K562 (cell line): ENCODE data around the gene EIF5. TPM values are rescaled to one million over a fixed set of nuclear protein-coding genes. Genes with fewer than 3 reads are reported as not detected.

Experiments
- GABPB2 ChIP-seq: fragments of 250-450 bp; sonication (Bioruptor Pico); conservative IDR thresholded peaks from 2 replicates; pipeline ENCODE4 v1.5.1; 2021; ENCODE audit warnings: mild to moderate bottlenecking
- MGA ChIP-seq: fragments of 450-650 bp; IDR thresholded peaks from 2 replicates; pipeline ENCODE4 v1.6.1; 2016; ENCODE audit warnings: mild to moderate bottlenecking, moderate library complexity
- polyA plus RNA-seq, 8 experiments: library from polyadenylated mRNA; depleted of rRNA in 4 of 8; stranded (reverse) in 5 of 8; unstranded in 3 of 8; fragments of >200 nt; fragmentation: Nextera tagmentation in 2 of 8; fragmentation: Illumina TruSeq in 1 of 8; extraction: Ambion mirVana in 2 of 8; extraction: Trizol in 1 of 8; gene quantifications; 2 replicates each; pipeline versions ENCODE4 v1.2.1 to v1.2.3, GENCODE V29; 2011 to 2014; ENCODE audit warnings: inconsistent platforms in 1 of 8, missing spikeins in 1 of 8
- total RNA-seq, 7 experiments: library from RNA; depleted of rRNA in 6 of 7; stranded (reverse); fragments of >200 nt in 6 of 7; fragmentation: Illumina TruSeq in 2 of 7; extraction: Trizol in 2 of 7; gene quantifications; 2 replicates each; pipeline versions ENCODE4 v1.2.1 to v1.2.3, GENCODE V29; 2011 to 2021; ENCODE audit warnings: low replicate concordance in 1 of 7
- TF ChIP-seq, protein P1 (sequence below): fragments of 200-800 bp; sonication (Bioruptor generic); IDR thresholded peaks from 2 replicates; pipeline ENCODE4 v1.6.1; 2016; ENCODE audit warnings: missing genetic modification characterization, missing compliant biosample characterization
- TF ChIP-seq, protein P2 (sequence below): sonication (generic); formaldehyde crosslinking; IDR thresholded peaks from 2 replicates; pipeline ENCODE4 v1.8.0; 2022; ENCODE audit warnings: mild to moderate bottlenecking, missing genetic modification reagents

EIF5 gene
- total and polyA plus RNA-seq, 9 of the 15 experiments (the other 6 are each of a cell fraction or from before 2014, with no cell fraction given) = 92.7 to 442 (median 190) TPM

DNA sequence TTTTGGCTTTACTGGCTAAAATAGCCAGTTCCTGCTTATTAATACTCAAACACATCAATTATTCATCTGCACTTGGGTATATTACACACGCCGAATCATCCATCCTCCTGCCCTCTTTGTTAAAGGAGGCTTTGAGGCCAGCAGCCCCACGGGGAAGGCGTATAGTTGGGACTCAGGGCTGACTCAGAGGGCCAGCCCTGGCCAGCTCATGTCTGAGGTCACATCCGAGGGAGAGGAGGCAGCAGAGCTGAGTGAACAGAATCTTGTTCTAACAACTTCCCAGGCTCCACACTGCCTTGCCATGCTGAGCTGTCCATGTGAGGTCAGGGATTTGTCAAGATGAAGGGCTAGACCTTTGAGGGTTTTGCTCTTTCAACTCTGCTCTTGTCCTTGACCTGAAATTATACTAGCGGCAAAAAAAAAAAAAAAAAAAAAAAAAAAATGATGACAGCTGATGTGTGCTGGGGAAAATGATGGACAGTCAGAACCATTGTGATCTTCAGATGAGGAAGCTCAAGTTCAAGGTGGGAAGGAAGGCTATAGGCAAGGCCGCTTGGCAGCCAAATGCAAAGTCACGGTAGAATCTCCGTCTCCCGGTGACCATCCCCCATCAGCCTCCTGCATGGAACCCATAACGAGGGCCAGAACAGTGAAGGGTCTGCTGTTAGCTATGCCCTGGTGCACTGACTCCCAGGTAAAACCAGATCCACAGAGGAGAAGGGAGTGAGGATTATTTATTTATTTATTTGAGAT lies 38.7 kb downstream of the EIF5 start (continued):
- TF ChIP-seq, protein P1, sequence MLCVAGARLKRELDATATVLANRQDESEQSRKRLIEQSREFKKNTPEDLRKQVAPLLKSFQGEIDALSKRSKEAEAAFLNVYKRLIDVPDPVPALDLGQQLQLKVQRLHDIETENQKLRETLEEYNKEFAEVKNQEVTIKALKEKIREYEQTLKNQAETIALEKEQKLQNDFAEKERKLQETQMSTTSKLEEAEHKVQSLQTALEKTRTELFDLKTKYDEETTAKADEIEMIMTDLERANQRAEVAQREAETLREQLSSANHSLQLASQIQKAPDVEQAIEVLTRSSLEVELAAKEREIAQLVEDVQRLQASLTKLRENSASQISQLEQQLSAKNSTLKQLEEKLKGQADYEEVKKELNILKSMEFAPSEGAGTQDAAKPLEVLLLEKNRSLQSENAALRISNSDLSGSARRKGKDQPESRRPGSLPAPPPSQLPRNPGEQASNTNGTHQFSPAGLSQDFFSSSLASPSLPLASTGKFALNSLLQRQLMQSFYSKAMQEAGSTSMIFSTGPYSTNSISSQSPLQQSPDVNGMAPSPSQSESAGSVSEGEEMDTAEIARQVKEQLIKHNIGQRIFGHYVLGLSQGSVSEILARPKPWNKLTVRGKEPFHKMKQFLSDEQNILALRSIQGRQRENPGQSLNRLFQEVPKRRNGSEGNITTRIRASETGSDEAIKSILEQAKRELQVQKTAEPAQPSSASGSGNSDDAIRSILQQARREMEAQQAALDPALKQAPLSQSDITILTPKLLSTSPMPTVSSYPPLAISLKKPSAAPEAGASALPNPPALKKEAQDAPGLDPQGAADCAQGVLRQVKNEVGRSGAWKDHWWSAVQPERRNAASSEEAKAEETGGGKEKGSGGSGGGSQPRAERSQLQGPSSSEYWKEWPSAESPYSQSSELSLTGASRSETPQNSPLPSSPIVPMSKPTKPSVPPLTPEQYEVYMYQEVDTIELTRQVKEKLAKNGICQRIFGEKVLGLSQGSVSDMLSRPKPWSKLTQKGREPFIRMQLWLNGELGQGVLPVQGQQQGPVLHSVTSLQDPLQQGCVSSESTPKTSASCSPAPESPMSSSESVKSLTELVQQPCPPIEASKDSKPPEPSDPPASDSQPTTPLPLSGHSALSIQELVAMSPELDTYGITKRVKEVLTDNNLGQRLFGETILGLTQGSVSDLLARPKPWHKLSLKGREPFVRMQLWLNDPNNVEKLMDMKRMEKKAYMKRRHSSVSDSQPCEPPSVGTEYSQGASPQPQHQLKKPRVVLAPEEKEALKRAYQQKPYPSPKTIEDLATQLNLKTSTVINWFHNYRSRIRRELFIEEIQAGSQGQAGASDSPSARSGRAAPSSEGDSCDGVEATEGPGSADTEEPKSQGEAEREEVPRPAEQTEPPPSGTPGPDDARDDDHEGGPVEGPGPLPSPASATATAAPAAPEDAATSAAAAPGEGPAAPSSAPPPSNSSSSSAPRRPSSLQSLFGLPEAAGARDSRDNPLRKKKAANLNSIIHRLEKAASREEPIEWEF (CRISPR knock-in tag) = no peak
- TF ChIP-seq, protein P2, sequence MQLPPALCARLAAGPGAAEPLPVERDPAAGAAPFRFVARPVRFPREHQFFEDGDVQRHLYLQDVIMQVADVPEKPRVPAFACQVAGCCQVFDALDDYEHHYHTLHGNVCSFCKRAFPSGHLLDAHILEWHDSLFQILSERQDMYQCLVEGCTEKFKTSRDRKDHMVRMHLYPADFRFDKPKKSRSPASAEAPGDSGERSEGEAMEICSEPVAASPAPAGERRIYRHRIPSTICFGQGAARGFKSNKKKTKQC (CRISPR knock-in tag) = no peak
- no peak for TF ChIP-seq GABPB2 (CRISPR knock-in tag)
- TF ChIP-seq MGA = peak; percentile 20; the same call in 1 of the 2 replicates
